GM13977 (cell line): Measurements from ENCODE around the gene CNNM3.

Experiments
- DNase-seq: peaks from one replicate; pipeline ENCODE4 v3.0.0; 2012; ENCODE audit warnings: low spot score
- in situ Hi-C: fragments of 300-500 bp; cut with MboI; formaldehyde crosslinking; loops from one replicate; pipeline ENCODE4 v1.12.0; 2022; ENCODE audit warnings: low sequenced_read_pairs, low pct_unique_long_range_greater_than_20kb, mixed read lengths, inconsistent platforms; ENCODE audit not compliant: unreplicated experiment
- TF ChIP-seq, protein P1 (sequence below): IDR thresholded peaks from 2 replicates; pipeline ENCODE4 v1.5.1; 2012; ENCODE audit warnings: mild to moderate bottlenecking, control low read depth; ENCODE audit not compliant: insufficient read depth; ENCODE audit errors: extremely low read depth, missing control alignments

Gene CNNM3

DNA sequence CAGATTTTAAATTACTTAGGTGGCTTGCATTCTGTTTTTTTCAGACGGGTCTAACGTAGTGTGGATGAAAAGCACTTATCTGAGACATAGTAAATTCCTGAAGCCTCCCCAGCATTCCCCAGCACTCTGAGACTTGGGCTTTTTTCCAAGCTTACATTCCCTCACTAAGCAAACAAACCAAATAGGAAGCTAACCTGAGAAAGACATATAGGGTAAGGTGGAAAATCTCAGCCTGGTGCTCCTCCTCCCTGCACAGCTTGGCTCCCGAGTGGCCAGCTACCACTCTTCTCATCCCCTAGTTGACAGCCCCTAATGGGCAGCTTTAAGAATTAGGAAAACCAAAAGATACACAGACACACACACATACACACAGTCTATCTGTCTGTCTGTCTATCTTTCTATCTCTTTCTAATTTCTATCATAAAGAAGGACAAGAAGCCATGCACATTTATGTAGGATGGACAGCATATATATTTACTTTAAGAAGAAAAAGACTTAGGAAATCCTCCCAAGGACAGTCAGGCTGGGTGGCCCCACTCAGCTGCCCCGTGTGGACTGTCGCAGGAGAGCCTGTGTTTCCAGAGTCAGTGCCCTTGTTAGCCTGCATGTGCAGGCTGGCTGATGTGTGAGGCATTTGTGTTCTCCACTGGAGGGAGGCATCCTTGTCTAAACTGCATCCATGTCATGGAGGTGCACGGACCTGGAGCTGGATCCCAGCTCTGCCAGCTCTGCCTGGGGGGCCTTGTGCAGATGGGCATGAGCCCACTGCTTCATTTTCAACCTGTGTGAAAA, 8.2 kb downstream of the CNNM3 start:
- TF ChIP-seq, protein P1, sequence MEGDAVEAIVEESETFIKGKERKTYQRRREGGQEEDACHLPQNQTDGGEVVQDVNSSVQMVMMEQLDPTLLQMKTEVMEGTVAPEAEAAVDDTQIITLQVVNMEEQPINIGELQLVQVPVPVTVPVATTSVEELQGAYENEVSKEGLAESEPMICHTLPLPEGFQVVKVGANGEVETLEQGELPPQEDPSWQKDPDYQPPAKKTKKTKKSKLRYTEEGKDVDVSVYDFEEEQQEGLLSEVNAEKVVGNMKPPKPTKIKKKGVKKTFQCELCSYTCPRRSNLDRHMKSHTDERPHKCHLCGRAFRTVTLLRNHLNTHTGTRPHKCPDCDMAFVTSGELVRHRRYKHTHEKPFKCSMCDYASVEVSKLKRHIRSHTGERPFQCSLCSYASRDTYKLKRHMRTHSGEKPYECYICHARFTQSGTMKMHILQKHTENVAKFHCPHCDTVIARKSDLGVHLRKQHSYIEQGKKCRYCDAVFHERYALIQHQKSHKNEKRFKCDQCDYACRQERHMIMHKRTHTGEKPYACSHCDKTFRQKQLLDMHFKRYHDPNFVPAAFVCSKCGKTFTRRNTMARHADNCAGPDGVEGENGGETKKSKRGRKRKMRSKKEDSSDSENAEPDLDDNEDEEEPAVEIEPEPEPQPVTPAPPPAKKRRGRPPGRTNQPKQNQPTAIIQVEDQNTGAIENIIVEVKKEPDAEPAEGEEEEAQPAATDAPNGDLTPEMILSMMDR, result no peak
- in situ Hi-C loops, result no loop called here
- no peak for DNase-seq

DNA sequence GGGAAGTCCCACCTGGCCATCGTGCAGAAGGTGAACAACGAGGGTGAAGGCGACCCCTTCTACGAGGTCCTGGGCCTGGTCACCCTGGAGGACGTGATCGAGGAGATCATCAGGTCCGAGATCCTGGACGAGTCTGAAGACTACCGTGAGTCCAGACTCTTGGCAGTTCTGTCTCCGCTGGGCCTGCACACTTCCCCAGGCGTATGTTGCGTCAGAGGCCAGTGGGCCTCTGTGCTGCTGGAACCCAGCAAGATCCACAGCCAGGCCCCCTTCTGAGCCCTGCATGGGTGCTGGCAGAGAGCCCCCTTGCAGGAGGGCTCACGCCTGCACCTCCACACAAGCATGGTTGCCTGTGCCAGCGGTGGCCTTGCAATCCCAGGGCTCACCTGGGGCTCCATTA, 9.0 kb downstream of the CNNM3 start:
- no peak for DNase-seq
- TF ChIP-seq, protein P1, result no peak
- in situ Hi-C loops, result no loop called here

DNA sequence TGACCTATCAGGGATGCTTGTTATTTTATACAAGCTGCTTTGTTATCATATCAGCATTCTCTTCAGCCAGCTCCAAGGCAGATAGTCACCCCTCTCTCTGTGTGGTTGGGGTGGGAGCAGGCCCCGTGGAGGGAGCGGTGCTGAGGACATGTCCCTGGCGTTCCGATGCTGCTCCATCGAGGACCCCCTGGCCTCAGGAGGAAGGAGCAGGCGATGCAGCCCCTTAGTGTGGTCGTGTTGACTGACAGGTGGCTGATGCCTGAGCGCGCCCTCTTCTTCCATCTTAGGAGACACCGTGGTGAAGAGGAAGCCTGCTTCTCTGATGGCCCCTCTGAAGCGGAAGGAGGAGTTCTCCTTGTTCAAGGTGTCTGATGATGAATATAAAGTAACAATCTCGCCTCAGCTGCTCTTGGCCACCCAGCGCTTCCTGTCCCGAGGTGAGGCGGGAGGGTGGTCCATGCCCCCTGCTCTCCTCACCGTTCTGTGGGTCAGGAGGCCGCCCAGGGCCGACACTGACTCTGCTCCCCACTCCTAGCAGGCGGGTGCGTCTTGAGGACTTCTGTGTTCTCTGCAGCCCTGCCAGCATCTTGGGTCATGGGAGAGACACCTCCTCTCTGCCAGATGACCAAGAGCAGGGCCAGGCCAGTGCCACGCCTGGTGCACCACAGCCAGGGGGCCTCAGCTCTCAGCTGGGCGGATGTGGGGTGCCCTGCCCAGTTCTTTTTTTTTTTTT, 10.6 kb downstream of the CNNM3 start:
- DNase-seq, result no peak
- in situ Hi-C loops, result no loop called here
- TF ChIP-seq, protein P1, result no peak

DNA sequence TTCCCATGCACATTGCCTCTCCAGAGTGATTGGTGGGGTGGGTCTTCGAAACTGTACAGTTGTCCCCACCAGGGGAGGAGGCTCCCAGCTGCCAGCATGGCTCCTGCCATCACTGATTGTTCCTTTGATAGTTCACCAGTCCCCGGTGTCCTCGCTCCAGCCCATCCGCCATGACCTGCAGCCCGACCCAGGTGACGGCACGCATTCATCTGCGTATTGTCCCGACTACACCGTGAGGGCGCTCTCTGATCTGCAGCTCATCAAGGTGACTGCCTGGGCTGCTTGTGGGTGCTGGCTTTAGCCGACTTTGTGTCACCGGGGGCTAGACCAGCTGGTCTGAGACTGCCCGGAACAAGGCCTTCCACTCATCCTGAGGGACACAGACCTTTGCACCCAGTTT, 12.4 kb downstream of the CNNM3 start:
- in situ Hi-C loops, result no loop called here
- TF ChIP-seq, protein P1, result no peak

DNA sequence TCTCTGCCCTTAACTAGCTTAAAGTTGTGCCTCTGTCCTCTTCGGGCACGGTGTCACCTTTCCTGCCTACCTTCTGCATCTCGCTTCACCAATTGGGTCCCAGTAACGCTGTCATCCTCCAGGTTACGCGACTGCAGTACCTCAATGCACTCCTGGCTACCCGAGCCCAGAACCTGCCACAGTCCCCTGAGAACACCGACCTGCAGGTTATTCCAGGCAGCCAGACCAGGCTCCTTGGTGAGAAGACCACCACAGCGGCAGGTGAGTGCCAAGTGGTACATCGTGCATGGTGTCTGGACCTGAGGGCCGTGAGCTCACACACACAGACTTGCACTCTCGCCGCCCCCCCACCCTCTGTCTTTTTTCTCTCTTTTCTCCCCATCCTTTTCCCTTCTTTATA, 12.8 kb downstream of the CNNM3 start:
- in situ Hi-C loops, result no loop called here
- TF ChIP-seq, protein P1, result no peak
- no peak for DNase-seq

More for the DNA sequence above, 12.4 kb downstream of the CNNM3 start:
- no peak for DNase-seq

DNA sequence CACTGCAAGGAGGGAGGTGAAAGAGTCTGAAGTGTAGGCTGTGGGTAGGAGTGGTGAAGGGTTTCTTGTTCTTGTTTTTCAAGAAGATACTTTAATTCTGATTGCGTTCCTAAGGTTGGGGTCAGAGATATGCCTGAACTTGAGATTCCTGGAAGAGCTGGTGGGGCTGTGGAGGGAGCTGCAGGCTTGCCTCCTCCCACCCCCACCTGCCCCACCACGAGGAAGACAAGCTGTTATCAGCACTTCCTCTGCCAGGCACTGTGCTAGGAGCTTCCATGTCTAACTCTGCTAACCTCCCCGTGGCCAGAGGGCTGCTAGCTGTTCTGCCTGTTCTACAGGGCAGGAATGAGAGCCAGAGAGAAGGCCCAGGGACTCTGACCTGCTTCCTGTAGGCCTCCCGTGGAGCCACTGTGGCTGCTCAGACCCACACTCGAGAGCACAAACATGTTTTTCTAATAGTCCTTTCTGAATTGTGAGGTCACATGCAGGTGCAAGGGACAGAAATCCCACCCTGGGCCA, 14.0 kb downstream of the CNNM3 start:
- DNase-seq, result no peak
- TF ChIP-seq, protein P1, result no peak
- in situ Hi-C loops, result no loop called here
